ENCODE measurements around the gene BABAM2. TPM values are rescaled to one million over a fixed set of nuclear protein-coding genes. Genes with fewer than 3 reads are reported as not detected.

BABAM2 gene
- total and polyA plus RNA-seq, 9 of the 15 experiments (the other 6 are each of a cell fraction or from before 2014, with no cell fraction given), result 10.9 to 37.4 (median 25.6) TPM

DNA sequence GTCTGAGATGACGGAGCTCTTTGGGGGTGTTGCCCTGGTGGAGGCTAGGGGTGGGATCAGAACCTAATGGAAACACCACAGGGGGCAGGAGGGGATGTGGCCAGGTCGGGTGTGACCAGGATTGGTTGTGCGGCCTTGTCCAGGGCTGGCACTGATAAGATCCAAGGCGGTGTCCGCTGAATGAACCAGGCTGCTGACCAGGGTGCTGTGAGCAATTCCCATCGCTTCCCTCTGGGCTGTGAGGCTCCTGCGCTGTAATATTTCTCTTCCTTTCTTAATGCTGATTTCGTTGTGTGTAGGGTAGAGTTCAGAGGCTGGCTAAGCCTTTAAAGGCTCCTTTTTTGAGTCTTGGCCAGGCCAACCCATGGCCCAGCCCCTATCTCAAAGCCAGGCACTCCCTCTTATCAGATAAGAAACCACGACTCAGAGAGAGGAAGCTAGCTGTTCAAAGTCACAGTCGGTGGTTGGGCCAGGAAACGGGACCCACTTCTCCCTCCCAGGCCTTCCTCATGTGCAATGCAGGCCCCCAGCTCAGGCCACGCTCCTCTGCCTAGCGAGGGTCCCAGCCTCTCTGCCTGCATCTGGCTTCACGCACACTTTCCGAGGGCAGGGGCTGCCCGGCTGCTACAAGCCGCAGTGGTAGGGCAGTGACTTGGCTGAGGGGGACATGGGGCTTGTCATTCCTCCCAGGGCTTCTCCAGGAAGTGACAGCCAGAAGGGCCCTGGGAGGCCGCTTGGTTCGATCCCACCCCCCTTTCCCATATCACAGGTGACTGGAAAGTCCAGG, 476.2 kb downstream of the BABAM2 start (continued):
- no peak for TF ChIP-seq HMGN3 (IDR thresholded peaks at IDR 0.05; ENCODE audit: borderline replicate concordance, extremely low read depth, insufficient read length, low read depth, low read length)
- TF ChIP-seq ZNF778 (CRISPR knock-in tag; IDR thresholded peaks at IDR 0.05), result no peak
- no peak for TF ChIP-seq SIN3A (IDR thresholded peaks at IDR 0.05; ENCODE audit: borderline replicate concordance in 2 of 2, control insufficient read depth in 1 of 2, low read depth in 2 of 2, low read length in 2 of 2)
- peak; percentile 83 for TF ChIP-seq NFIC (IDR thresholded peaks at IDR 0.05)
- TF ChIP-seq ZZZ3 (IDR thresholded peaks at IDR 0.05), result no peak
- peak; percentile 89 for TF ChIP-seq ESRRA (IDR thresholded peaks at IDR 0.05; ENCODE audit: borderline replicate concordance, low read depth)
- TF ChIP-seq CREB1 (IDR thresholded peaks at IDR 0.05), result no peak
- TF ChIP-seq CREB1 (CRISPR knock-in tag; IDR thresholded peaks at IDR 0.05), result no peak
- TF ChIP-seq ZNF561 (CRISPR knock-in tag; conservative IDR thresholded peaks at IDR 0.05), result no peak
- no peak for TF ChIP-seq ZNF143 (CRISPR knock-in tag; IDR thresholded peaks at IDR 0.05)
- TF ChIP-seq, protein P1, sequence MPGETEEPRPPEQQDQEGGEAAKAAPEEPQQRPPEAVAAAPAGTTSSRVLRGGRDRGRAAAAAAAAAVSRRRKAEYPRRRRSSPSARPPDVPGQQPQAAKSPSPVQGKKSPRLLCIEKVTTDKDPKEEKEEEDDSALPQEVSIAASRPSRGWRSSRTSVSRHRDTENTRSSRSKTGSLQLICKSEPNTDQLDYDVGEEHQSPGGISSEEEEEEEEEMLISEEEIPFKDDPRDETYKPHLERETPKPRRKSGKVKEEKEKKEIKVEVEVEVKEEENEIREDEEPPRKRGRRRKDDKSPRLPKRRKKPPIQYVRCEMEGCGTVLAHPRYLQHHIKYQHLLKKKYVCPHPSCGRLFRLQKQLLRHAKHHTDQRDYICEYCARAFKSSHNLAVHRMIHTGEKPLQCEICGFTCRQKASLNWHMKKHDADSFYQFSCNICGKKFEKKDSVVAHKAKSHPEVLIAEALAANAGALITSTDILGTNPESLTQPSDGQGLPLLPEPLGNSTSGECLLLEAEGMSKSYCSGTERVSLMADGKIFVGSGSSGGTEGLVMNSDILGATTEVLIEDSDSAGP (CRISPR knock-in tag; IDR thresholded peaks at IDR 0.05), result 0 out of 2 replicates have a peak, but pooled peaks have one; percentile 26
- TF ChIP-seq FOXA1 (IDR thresholded peaks at IDR 0.05; ENCODE audit: borderline replicate concordance), result no peak
- no peak for TF ChIP-seq EWSR1 (IDR thresholded peaks at IDR 0.05; ENCODE audit: borderline replicate concordance, low read depth, partially characterized antibody)
- TF ChIP-seq MYBL2 (IDR thresholded peaks at IDR 0.05; ENCODE audit: low read depth), result no peak
- TF ChIP-seq MYBL2 (CRISPR knock-in tag; IDR thresholded peaks at IDR 0.05; ENCODE audit: borderline replicate concordance), result no peak
- TF ChIP-seq, protein P2, sequence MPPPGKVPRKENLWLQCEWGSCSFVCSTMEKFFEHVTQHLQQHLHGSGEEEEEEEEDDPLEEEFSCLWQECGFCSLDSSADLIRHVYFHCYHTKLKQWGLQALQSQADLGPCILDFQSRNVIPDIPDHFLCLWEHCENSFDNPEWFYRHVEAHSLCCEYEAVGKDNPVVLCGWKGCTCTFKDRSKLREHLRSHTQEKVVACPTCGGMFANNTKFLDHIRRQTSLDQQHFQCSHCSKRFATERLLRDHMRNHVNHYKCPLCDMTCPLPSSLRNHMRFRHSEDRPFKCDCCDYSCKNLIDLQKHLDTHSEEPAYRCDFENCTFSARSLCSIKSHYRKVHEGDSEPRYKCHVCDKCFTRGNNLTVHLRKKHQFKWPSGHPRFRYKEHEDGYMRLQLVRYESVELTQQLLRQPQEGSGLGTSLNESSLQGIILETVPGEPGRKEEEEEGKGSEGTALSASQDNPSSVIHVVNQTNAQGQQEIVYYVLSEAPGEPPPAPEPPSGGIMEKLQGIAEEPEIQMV (tag; conservative IDR thresholded peaks at IDR 0.05; ENCODE audit: low read depth), result no peak
- TF ChIP-seq ETV1 (tag; conservative IDR thresholded peaks at IDR 0.05; ENCODE audit: low read depth), result peak; percentile 65
- no peak for TF ChIP-seq NR2F6 (CRISPR knock-in tag; IDR thresholded peaks at IDR 0.05)
- TF ChIP-seq, protein P3, sequence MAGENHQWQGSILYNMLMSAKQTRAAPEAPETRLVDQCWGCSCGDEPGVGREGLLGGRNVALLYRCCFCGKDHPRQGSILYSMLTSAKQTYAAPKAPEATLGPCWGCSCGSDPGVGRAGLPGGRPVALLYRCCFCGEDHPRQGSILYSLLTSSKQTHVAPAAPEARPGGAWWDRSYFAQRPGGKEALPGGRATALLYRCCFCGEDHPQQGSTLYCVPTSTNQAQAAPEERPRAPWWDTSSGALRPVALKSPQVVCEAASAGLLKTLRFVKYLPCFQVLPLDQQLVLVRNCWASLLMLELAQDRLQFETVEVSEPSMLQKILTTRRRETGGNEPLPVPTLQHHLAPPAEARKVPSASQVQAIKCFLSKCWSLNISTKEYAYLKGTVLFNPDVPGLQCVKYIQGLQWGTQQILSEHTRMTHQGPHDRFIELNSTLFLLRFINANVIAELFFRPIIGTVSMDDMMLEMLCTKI (IDR thresholded peaks at IDR 0.05; ENCODE audit: partially characterized antibody), result no peak
- TF ChIP-seq PURB (CRISPR knock-in tag; IDR thresholded peaks at IDR 0.05; ENCODE audit: low read depth), result no peak
- TF ChIP-seq, protein P4, sequence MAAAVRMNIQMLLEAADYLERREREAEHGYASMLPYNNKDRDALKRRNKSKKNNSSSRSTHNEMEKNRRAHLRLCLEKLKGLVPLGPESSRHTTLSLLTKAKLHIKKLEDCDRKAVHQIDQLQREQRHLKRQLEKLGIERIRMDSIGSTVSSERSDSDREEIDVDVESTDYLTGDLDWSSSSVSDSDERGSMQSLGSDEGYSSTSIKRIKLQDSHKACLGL (CRISPR knock-in tag; IDR thresholded peaks at IDR 0.05; ENCODE audit: borderline replicate concordance, poor library complexity, severe bottlenecking), result no peak
- TF ChIP-seq IRF2 (CRISPR knock-in tag; IDR thresholded peaks at IDR 0.05), result no peak
